Measurements from ENCODE around the gene TNK2. TPM values are rescaled to one million over a fixed set of nuclear protein-coding genes. Genes with fewer than 3 reads are reported as not detected.

TNK2 gene
- total and polyA plus RNA-seq, 2 donors (not counting 1 experiment from before 2014, with no cell fraction given) = 131 to 198 TPM

GRCh38 chr3:195847055-195847950 is 61.0 kb downstream of the TNK2 start:
- H4K20me1 ChIP-seq (ENCODE audit: control insufficient read depth, insufficient read depth, low read length, poor library complexity, severe bottlenecking) = no peaks in the 10 kb centered on the region
- no peaks in the 10 kb centered on the region for H3K79me2 ChIP-seq (ENCODE audit: control insufficient read depth, insufficient read depth, low read length)
- no peak overlapping the region for H2AFZ ChIP-seq (ENCODE audit: insufficient read depth, low read depth, low read length, poor library complexity, severe bottlenecking)
- CTCF ChIA-PET = no interaction called here
- H3K9ac ChIP-seq (ENCODE audit: low read length) = no peak overlapping the region
- peaks cover 4 to 8% of the 10 kb centered on the region in 2 donors for H3K4me1 ChIP-seq (ENCODE audit: control insufficient read depth in 2 of 2, insufficient read depth in 2 of 2, low read length in 2 of 2)
- intact Hi-C loops (cut with micrococcal nuclease) = no loop called here
- 95% methylated on average over 16 of the region's 24 CpGs for WGBS (ENCODE audit: insufficient coverage)
- Mint-ChIP-seq H3K9me3 (ENCODE audit: insufficient read depth) (no peaks in the 10 kb centered on the region), H3K27me3 (peaks cover 22% of the 10 kb centered on the region), H3K4me1 (peaks cover 7% of the 10 kb centered on the region), H3K4me3 (no peak overlapping the region), H3K27ac (no peak overlapping the region)
- DNase-seq (no peak), ATAC-seq (ENCODE audit: low read depth) (no peak)
- no peaks in the 10 kb centered on the region for H3K36me3 ChIP-seq (replicated peaks in 1 of 2; ENCODE audit: control extremely low read depth in 1 of 2, control insufficient read depth in 1 of 2, extremely low read depth in 1 of 2, insufficient read depth in 2 of 2, low read length in 1 of 2)
- TF ChIP-seq CTCF (IDR thresholded peaks at IDR 0.05) = no peak
- no peak for TF ChIP-seq EZH2 (IDR thresholded peaks at IDR 0.05; ENCODE audit: borderline replicate concordance, insufficient read depth, low read depth, low read length, poor library complexity, severe bottlenecking)
- no peak overlapping the region for H3K27ac ChIP-seq (ENCODE audit: low read length in 2 of 2)
- POLR2A ChIA-PET = no interaction called here
- H3K4me3 ChIP-seq (ENCODE audit: control extremely low read depth in 1 of 5, extremely low read depth in 1 of 5, insufficient read depth in 1 of 5, low read depth in 2 of 5, low read length in 4 of 5) = no peak overlapping the region
- H3K4me2 ChIP-seq (replicated peaks; ENCODE audit: low read depth, low read length, poor library complexity, severe bottlenecking) = no peak overlapping the region
- no peaks in the 10 kb centered on the region for H3K27me3 ChIP-seq (replicated peaks in 1 of 4; ENCODE audit: control extremely low read depth in 1 of 4, control insufficient read depth in 3 of 4, insufficient read depth in 4 of 4, low read length in 3 of 4)
- no peaks in the 10 kb centered on the region for H3K9me3 ChIP-seq (ENCODE audit: control extremely low read depth in 1 of 3, control insufficient read depth in 2 of 3, insufficient read depth in 1 of 3, low read length in 2 of 3)

GRCh38 chr3:195845483-195845882 is 62.9 kb downstream of the TNK2 start:
- Histone ChIP-seq H3K27ac (ENCODE audit: low read length in 2 of 2) (no peak overlapping the region), H3K36me3 (replicated peaks in 1 of 2; ENCODE audit: control extremely low read depth in 1 of 2, control insufficient read depth in 1 of 2, extremely low read depth in 1 of 2, insufficient read depth in 2 of 2, low read length in 1 of 2) (no peaks in the 10 kb centered on the region), H3K4me2 (replicated peaks; ENCODE audit: low read depth, low read length, poor library complexity, severe bottlenecking) (no peak overlapping the region), H3K4me3 (ENCODE audit: control extremely low read depth in 1 of 5, extremely low read depth in 1 of 5, insufficient read depth in 1 of 5, low read depth in 2 of 5, low read length in 4 of 5) (no peak overlapping the region), H3K79me2 (ENCODE audit: control insufficient read depth, insufficient read depth, low read length) (no peaks in the 10 kb centered on the region), H3K9me3 (ENCODE audit: control extremely low read depth in 1 of 3, control insufficient read depth in 2 of 3, insufficient read depth in 1 of 3, low read length in 2 of 3) (no peaks in the 10 kb centered on the region), H3K27me3 (replicated peaks in 1 of 4; ENCODE audit: control extremely low read depth in 1 of 4, control insufficient read depth in 3 of 4, insufficient read depth in 4 of 4, low read length in 3 of 4) (no peaks in the 10 kb centered on the region), H2AFZ (ENCODE audit: insufficient read depth, low read depth, low read length, poor library complexity, severe bottlenecking) (no peak overlapping the region), H3K9ac (ENCODE audit: low read length) (no peak overlapping the region), H4K20me1 (ENCODE audit: control insufficient read depth, insufficient read depth, low read length, poor library complexity, severe bottlenecking) (no peaks in the 10 kb centered on the region), H3K4me1 (ENCODE audit: control insufficient read depth in 2 of 2, insufficient read depth in 2 of 2, low read length in 2 of 2) (no peaks in the 10 kb centered on the region)
- Mint-ChIP-seq H3K9me3 (ENCODE audit: insufficient read depth) (no peaks in the 10 kb centered on the region), H3K4me3 (no peak overlapping the region), H3K27me3 (peaks cover 11% of the 10 kb centered on the region), H3K27ac (no peak overlapping the region), H3K4me1 (no peaks in the 10 kb centered on the region)
- 82% methylated on average over 3 of the region's 6 CpGs for WGBS (ENCODE audit: insufficient coverage)
- TF ChIP-seq CTCF (IDR thresholded peaks at IDR 0.05) = no peak
- no peak for TF ChIP-seq EZH2 (IDR thresholded peaks at IDR 0.05; ENCODE audit: borderline replicate concordance, insufficient read depth, low read depth, low read length, poor library complexity, severe bottlenecking)
- POLR2A ChIA-PET = no interaction called here
- ATAC-seq (ENCODE audit: low read depth) (no peak), DNase-seq (no peak)
- CTCF ChIA-PET = no interaction called here
- intact Hi-C loops (cut with micrococcal nuclease) = no loop called here
